ENCODE results near the gene PLOD3. TPM values are rescaled to one million over a fixed set of nuclear protein-coding genes. Genes with fewer than 3 reads are reported as not detected.

Gene PLOD3
- polyA plus RNA-seq, 1 donor (not counting 4 experiments of a cell fraction or from before 2014, with no cell fraction given): 31.6 TPM

GRCh38 chr7:101171442-101171837, 45.9 kb downstream of the PLOD3 start:
- Histone ChIP-seq H3K36me3 (ENCODE audit: control insufficient read depth in 2 of 2, extremely low read depth in 1 of 2, insufficient read depth in 2 of 2, low read length in 2 of 2) (no peaks in the 10 kb centered on the region), H3K4me1 (ENCODE audit: control insufficient read depth, extremely low read depth, insufficient read depth, low read length) (peaks cover 33% of the 10 kb centered on the region), H3K9ac (ENCODE audit: control insufficient read depth, extremely low read depth, insufficient read depth, low read length) (no peak overlapping the region), H3K27me3 (ENCODE audit: control insufficient read depth, extremely low read depth, insufficient read depth, low read length) (peaks cover 96% of the 10 kb centered on the region), H2AFZ (ENCODE audit: control insufficient read depth, low read length) (no peak overlapping the region), H3K27ac (ENCODE audit: control insufficient read depth, insufficient read depth, low read length) (no peak overlapping the region), H3K79me2 (ENCODE audit: control insufficient read depth, insufficient read depth, low read length) (no peaks in the 10 kb centered on the region), H3K9me1 (ENCODE audit: control insufficient read depth, extremely low read depth, insufficient read depth, low read length) (no peaks in the 10 kb centered on the region), H3K9me3 (ENCODE audit: control insufficient read depth, low read depth, low read length) (no peaks in the 10 kb centered on the region), H4K20me1 (ENCODE audit: control insufficient read depth, extremely low read depth, insufficient read depth, low read length) (peaks cover 3% of the 10 kb centered on the region), H3K4me3 (ENCODE audit: control insufficient read depth in 2 of 3, extremely low read depth in 1 of 3, insufficient read depth in 2 of 3, low read depth in 1 of 3, low read length in 3 of 3) (no peak overlapping the region), H3K4me2 (ENCODE audit: control insufficient read depth, extremely low read depth, insufficient read depth, low read depth, low read length) (no peak overlapping the region)
- DNase-seq (ENCODE audit: low read depth, low spot score): no peak
- dilution Hi-C loops (cut with MboI; ENCODE audit: extremely low pct_ligation_motif_present, low sequenced_read_pairs): no loop called here
- TF ChIP-seq CTCF (optimal IDR thresholded peaks at IDR 0.05 in 1 of 3, IDR thresholded peaks at IDR 0.05 in 1 of 3, conservative IDR thresholded peaks at IDR 0.05 in 1 of 3; ENCODE audit: extremely low read depth in 1 of 3, insufficient read depth in 2 of 3, low read length in 3 of 3): peak in 2 of 3 experiments; percentile 8 to 28
- TF ChIP-seq EZH2 (IDR thresholded peaks at IDR 0.05; ENCODE audit: low read length): no peak
- FAIRE-seq: no peak

- Histone ChIP-seq H3K79me2 (ENCODE audit: control insufficient read depth, insufficient read depth, low read length) (no peaks in the 10 kb centered on the region), H2AFZ (ENCODE audit: control insufficient read depth, low read length) (no peak overlapping the region), H3K9me3 (ENCODE audit: control insufficient read depth, low read depth, low read length) (no peaks in the 10 kb centered on the region), H3K27me3 (ENCODE audit: control insufficient read depth, extremely low read depth, insufficient read depth, low read length) (peaks cover 97% of the 10 kb centered on the region), H4K20me1 (ENCODE audit: control insufficient read depth, extremely low read depth, insufficient read depth, low read length) (peaks cover 3% of the 10 kb centered on the region), H3K9me1 (ENCODE audit: control insufficient read depth, extremely low read depth, insufficient read depth, low read length) (no peaks in the 10 kb centered on the region), H3K4me3 (ENCODE audit: control insufficient read depth in 2 of 3, extremely low read depth in 1 of 3, insufficient read depth in 2 of 3, low read depth in 1 of 3, low read length in 3 of 3) (no peak overlapping the region), H3K4me1 (ENCODE audit: control insufficient read depth, extremely low read depth, insufficient read depth, low read length) (peaks cover 35% of the 10 kb centered on the region), H3K27ac (ENCODE audit: control insufficient read depth, insufficient read depth, low read length) (no peak overlapping the region), H3K9ac (ENCODE audit: control insufficient read depth, extremely low read depth, insufficient read depth, low read length) (no peak overlapping the region), H3K36me3 (ENCODE audit: control insufficient read depth in 2 of 2, extremely low read depth in 1 of 2, insufficient read depth in 2 of 2, low read length in 2 of 2) (no peaks in the 10 kb centered on the region), H3K4me2 (ENCODE audit: control insufficient read depth, extremely low read depth, insufficient read depth, low read depth, low read length) (no peak overlapping the region)
- TF ChIP-seq EZH2 (IDR thresholded peaks at IDR 0.05; ENCODE audit: low read length) (peak; percentile 18), CTCF (optimal IDR thresholded peaks at IDR 0.05 in 1 of 3, IDR thresholded peaks at IDR 0.05 in 1 of 3, conservative IDR thresholded peaks at IDR 0.05 in 1 of 3; ENCODE audit: extremely low read depth in 1 of 3, insufficient read depth in 2 of 3, low read length in 3 of 3) (no peak)
- dilution Hi-C loops (cut with MboI; ENCODE audit: extremely low pct_ligation_motif_present, low sequenced_read_pairs): no loop called here
- no peak for FAIRE-seq
- DNase-seq (ENCODE audit: low read depth, low spot score): no peak
Measured at GRCh38 chr7:101170617-101171441, 46.6 kb downstream of the PLOD3 start.

Measured in keratinocyte (primary cell).